Thyroid gland (tissue), 4 donors: Measurements from ENCODE around the gene GJA9. TPM values are rescaled to one million over a fixed set of nuclear protein-coding genes. Genes with fewer than 3 reads are reported as not detected.

Experiments
- DNase-seq, 2 donors: peaks; one replicate each; pipeline ENCODE4 v3.0.0-alpha.2; 2019
- H3K27ac ChIP-seq, 3 donors: fragments of 200-600 bp; sonication (generic); 1 replicate in 2 of 3; 2 replicates in 1 of 3; pipeline ENCODE4 v1.5.1; 2016 to 2019; ENCODE audit warnings: mild to moderate bottlenecking in 1 of 3, moderate library complexity in 1 of 3
- H3K27me3 ChIP-seq: fragments of 200-600 bp; sonication (generic); one replicate; pipeline ENCODE4 v1.5.1; 2019
- H3K36me3 ChIP-seq, 2 donors: fragments of 200-600 bp; sonication (generic); one replicate each; pipeline ENCODE4 v1.5.1; 2016 to 2019
- H3K4me1 ChIP-seq, 2 donors: fragments of 200-600 bp; sonication (generic); one replicate each; pipeline ENCODE4 v1.5.1; 2017 to 2019
- H3K4me3 ChIP-seq, 3 donors: fragments of 200-600 bp; sonication (generic); replicated peaks in 1 of 3; 1 replicate in 2 of 3; 2 replicates in 1 of 3; pipeline ENCODE4 v1.5.1; 2016; ENCODE audit warnings: mild to moderate bottlenecking in 1 of 3
- H3K9me3 ChIP-seq: fragments of 200-600 bp; sonication (generic); one replicate; pipeline ENCODE4 v1.5.1; 2017
- POLR2A ChIP-seq, 2 donors: fragments of 450-650 bp; IDR thresholded peaks; one replicate each; pipeline ENCODE4 v1.6.1; 2017; ENCODE audit warnings: antibody characterized with exemption in 2 of 2, mild to moderate bottlenecking in 2 of 2, moderate library complexity in 1 of 2
- WGBS, 2 donors: methylation state at CpG; one replicate each; pipeline ENCODE4 v1.1.5; 2017; 5-methylcytosine and 5-hydroxymethylcytosine counted together
- intact Hi-C: fragments of 100-400 bp; cut with DNase I; formaldehyde crosslinking; loops from one replicate; pipeline ENCODE4 v1.15.1; 2023
- total RNA-seq, 4 donors: library from RNA; depleted of rRNA; stranded (reverse); fragments of >200 nt; gene quantifications; one replicate each; pipeline ENCODE4 v1.2.3, GENCODE V29; 2016
- TF ChIP-seq, protein P1 (sequence below), 6 experiments: fragments of 200-600 bp in 3 of 6; fragments of 450-650 bp in 3 of 6; sonication (generic) in 3 of 6; IDR thresholded peaks; one replicate each; pipeline ENCODE4 v1.5.1; 2016 to 2019; ENCODE audit warnings: antibody characterized with exemption in 6 of 6, mild to moderate bottlenecking in 2 of 6, inconsistent platforms in 1 of 6, moderate library complexity in 1 of 6

The GJA9 gene
- total RNA-seq, 4 donors from 2014 or later, result not detected

DNA sequence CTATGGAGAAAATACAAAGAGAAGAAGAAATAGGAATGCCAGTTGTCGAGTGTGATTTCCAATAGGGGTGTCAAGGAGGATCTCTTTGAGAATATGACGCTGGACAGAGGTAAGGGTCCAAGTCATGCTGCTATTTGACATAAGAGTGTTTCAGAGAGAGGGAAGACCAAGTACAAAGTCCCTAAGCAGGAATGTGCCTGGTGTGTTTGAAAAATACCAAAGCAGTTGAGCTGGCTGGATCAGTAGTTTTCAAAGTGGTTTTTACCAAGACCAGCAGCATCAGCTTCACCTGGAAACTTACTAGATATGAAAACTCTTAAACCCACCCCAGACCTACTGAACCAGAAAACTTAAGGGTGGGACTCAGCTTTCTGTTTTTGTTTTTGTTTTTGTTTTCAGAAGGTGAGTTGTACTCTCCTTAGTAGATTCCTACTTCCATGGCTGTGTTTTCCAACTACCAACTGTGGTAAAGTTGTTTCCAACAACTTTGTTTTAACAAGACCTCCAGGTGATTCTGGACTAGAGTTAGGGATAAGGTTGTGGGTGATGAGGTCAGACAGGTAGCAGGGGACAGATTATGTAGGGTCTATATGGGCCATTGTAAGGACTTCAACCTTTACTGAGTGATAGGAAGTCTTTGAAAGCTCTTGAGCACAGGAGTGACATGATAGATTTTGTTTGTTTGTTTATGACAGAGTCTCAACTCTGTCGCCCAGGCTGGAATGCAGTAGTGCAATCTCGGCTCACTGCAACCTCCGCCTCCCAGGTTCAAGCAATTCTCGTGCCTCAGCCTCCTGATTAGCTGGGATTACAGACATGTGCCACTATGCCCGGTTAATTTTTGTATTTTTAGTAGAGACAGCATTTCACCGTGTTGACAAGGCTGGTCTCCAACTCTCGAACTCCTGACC, 7.3 kb upstream of the GJA9 start:
- intact Hi-C loops, result no loop called here
- Histone ChIP-seq H3K4me1 (no peaks in the 10 kb centered on the region), H3K27me3 (no peaks in the 10 kb centered on the region), H3K4me3 (no peak overlapping the region), H3K27ac (no peak overlapping the region), H3K9me3 (no peaks in the 10 kb centered on the region), H3K36me3 (no peaks in the 10 kb centered on the region)
- 72% methylated on average over 9 of the region's 9 CpGs for WGBS, 2 donors
- no peak for TF ChIP-seq POLR2A (IDR thresholded peaks at IDR 0.05)
- TF ChIP-seq, protein P1, sequence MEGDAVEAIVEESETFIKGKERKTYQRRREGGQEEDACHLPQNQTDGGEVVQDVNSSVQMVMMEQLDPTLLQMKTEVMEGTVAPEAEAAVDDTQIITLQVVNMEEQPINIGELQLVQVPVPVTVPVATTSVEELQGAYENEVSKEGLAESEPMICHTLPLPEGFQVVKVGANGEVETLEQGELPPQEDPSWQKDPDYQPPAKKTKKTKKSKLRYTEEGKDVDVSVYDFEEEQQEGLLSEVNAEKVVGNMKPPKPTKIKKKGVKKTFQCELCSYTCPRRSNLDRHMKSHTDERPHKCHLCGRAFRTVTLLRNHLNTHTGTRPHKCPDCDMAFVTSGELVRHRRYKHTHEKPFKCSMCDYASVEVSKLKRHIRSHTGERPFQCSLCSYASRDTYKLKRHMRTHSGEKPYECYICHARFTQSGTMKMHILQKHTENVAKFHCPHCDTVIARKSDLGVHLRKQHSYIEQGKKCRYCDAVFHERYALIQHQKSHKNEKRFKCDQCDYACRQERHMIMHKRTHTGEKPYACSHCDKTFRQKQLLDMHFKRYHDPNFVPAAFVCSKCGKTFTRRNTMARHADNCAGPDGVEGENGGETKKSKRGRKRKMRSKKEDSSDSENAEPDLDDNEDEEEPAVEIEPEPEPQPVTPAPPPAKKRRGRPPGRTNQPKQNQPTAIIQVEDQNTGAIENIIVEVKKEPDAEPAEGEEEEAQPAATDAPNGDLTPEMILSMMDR (IDR thresholded peaks at IDR 0.05), result no peak
- DNase-seq, result no peak

DNA sequence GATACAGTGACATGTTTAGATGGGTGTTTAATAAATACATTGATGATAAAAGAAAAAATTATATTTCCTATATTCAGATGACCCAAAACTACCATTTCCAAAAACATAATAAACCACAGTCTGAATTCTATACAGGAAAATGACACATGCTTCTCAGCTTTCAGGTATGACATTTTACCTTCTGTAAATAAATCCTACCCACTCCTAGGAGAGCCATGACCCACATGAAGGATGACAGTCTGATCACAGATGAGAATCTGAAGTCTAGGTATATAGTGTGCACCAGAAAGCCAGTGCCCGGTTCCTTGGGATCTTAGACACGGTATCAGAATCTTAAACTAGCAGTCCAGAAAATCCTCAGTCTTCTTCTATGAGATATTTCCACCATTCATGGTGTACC, 3.7 kb upstream of the GJA9 start:
- no peak for DNase-seq
- TF ChIP-seq POLR2A (IDR thresholded peaks at IDR 0.05), result no peak
- TF ChIP-seq, protein P1 (IDR thresholded peaks at IDR 0.05), result no peak
- Histone ChIP-seq H3K27me3 (no peaks in the 10 kb centered on the region), H3K36me3 (no peaks in the 10 kb centered on the region), H3K4me1 (no peaks in the 10 kb centered on the region), H3K4me3 (no peak overlapping the region), H3K9me3 (no peaks in the 10 kb centered on the region), H3K27ac (no peak overlapping the region)
- intact Hi-C loops, result no loop called here
- 78 to 100% methylated on average over 2 of the region's 2 CpGs for WGBS, 2 donors

DNA sequence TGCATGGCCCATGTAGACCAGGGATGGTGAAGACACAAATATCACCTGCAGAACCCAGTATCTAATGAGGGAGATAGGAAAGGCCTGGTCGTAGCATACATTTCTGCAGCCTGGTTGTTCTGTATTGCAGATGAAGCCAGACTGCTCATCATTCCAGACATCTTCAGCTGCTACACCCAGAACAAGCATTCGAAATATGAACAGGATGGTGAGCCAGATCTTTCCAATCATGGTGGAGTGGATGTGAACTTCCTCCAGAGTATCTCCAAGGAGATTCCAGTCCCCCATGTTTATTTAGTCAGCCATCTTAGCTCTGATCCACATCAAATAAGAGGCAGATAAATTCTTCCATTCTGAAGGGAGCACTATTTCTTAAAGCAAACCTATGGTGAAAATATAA, 5.6 kb downstream of the GJA9 start:
- TF ChIP-seq, protein P1 (IDR thresholded peaks at IDR 0.05), result no peak
- no peak for TF ChIP-seq POLR2A (IDR thresholded peaks at IDR 0.05)
- intact Hi-C loops, result loop anchor here (5.0 kb wide), 1 partner anchor 116 kb away; the partner anchor contains the start of gene AKIRIN1
- WGBS, 2 donors, result 84 to 93% methylated on average over 2 of the region's 2 CpGs

DNA sequence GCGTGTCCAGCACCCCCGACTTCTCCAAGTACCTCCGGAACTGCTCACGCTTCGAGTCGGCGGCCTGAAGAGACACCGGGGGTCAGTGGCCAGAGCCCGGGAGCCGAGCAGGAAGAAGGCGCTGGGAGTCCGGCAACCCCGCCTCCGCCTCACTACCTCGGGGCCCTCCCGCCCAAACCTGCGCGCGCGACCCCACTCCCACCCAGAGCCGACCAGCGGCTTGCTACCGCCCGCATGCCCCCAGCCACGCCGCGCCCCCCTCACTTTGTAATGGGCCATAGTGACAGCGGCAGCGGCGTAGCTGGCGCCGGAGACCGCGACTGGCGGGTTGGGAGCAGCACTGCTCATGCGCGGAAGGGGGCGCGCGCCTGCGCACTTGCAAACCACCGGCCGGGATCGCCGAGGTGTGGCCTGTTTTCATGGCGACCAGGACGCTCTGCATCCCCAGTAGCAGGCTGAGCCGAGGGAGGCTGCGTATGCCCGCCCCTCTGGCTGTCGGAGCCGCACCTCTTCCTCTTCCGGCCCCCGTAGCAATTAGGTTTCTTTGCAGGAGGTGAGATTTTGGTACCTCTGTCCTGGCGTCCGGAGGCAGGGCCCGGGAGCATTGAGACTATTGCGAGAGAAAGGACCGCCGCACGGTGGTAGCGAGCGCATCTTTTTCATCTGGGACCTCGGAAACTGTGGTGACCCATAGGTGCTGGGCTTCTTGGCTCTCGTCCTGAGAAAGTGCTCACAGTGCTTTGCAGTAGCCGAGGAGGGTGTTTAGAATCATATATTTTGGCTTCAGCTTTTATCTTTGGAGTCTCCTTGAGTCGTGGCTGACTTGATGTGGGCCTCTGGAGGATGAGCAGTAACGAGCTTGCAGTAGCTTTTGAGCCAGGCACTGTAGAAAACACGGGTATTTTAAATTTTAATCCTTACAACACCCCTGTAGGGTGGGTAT, 8.1 kb downstream of the GJA9 start, which contains the start of gene MYCBP:
TSS of gene MYCBP (minus strand) at position 322 of the 943 bp plus-strand sequence. CDS start at position 279, 43 bp downstream.
- TF ChIP-seq, protein P1 (IDR thresholded peaks at IDR 0.05), result peak in 2 of 6 experiments; percentile 21 to 36
- peak in 1 of 2 donors; percentile 74 for TF ChIP-seq POLR2A (IDR thresholded peaks at IDR 0.05)
- intact Hi-C loops, result loop anchor here (5.0 kb wide), 1 partner anchor 154 kb away; the partner anchor contains the start of gene NDUFS5
- 1% methylated on average over 15 to 26 of the region's 69 CpGs for WGBS, 2 donors
- DNase-seq, result peak; percentile 96 to 97
- Histone ChIP-seq H3K4me1 (peaks cover 12 to 18% of the 10 kb centered on the region in 2 donors), H3K27me3 (no peaks in the 10 kb centered on the region), H3K9me3 (no peaks in the 10 kb centered on the region), H3K27ac (peak within 1 kb of the TSS; percentile 23 to 44 (median 41)), H3K4me3 (peak within 1 kb of the TSS; percentile 5 to 71 (median 43)), H3K36me3 (no peaks in the 10 kb centered on the region)

More for the DNA sequence above, 5.6 kb downstream of the GJA9 start:
- Histone ChIP-seq H3K27ac (no peak overlapping the region), H3K4me3 (no peak overlapping the region), H3K4me1 (peaks cover 12 to 18% of the 10 kb centered on the region in 2 donors), H3K9me3 (no peaks in the 10 kb centered on the region), H3K27me3 (no peaks in the 10 kb centered on the region), H3K36me3 (no peaks in the 10 kb centered on the region)
- DNase-seq, result no peak
